SK-N-MC (cell line): Measurements from ENCODE around the gene NFYB.

Experiments used
- DNase-seq: peaks from one replicate; pipeline ENCODE4 v3.0.0-alpha.2; 2011; ENCODE audit warnings: low read depth, low spot score
- H3K27ac ChIP-seq: fragments of 200-600 bp; sonication (generic); 2 replicates; pipeline ENCODE4 v1.5.1; 2016; ENCODE audit warnings: mixed run types
- H3K36me3 ChIP-seq: fragments of 200-600 bp; sonication (generic); 2 replicates; pipeline ENCODE4 v1.6.1; 2017; ENCODE audit warnings: antibody characterized with exemption, low read length, mixed read lengths; ENCODE audit not compliant: insufficient read depth
- H3K4me3 ChIP-seq: fragments of 200-600 bp; sonication (generic); 2 replicates; pipeline ENCODE4 v1.5.1; 2016
- H3K9ac ChIP-seq: fragments of 200-600 bp; sonication (generic); 2 replicates; pipeline ENCODE4 v1.8.0; 2017; ENCODE audit warnings: mixed run types, mixed read lengths; ENCODE audit not compliant: insufficient read length
- H3K9me3 ChIP-seq: fragments of 200-600 bp; sonication (generic); 2 replicates; pipeline ENCODE4 v1.6.1; 2017; ENCODE audit warnings: low read depth, mild to moderate bottlenecking, antibody characterized with exemption, low read length, moderate library complexity, mixed read lengths
- EZH2 ChIP-seq: fragments of 200-600 bp; sonication (generic); IDR thresholded peaks from one replicate; pipeline ENCODE4 v1.6.1; 2017; ENCODE audit warnings: antibody characterized with exemption
- FOXP2 ChIP-seq: optimal IDR thresholded peaks from 2 replicates; pipeline ENCODE3; 2011; ENCODE audit warnings: mild to moderate bottlenecking, moderate library complexity; ENCODE audit not compliant: insufficient read depth; ENCODE audit errors: extremely low read length, control extremely low read depth
- POLR2AphosphoS5 ChIP-seq: IDR thresholded peaks from 2 replicates; pipeline ENCODE4 v1.6.1; 2012; ENCODE audit warnings: mild to moderate bottlenecking, low read depth, low read length, borderline replicate concordance

NFYB gene

DNA sequence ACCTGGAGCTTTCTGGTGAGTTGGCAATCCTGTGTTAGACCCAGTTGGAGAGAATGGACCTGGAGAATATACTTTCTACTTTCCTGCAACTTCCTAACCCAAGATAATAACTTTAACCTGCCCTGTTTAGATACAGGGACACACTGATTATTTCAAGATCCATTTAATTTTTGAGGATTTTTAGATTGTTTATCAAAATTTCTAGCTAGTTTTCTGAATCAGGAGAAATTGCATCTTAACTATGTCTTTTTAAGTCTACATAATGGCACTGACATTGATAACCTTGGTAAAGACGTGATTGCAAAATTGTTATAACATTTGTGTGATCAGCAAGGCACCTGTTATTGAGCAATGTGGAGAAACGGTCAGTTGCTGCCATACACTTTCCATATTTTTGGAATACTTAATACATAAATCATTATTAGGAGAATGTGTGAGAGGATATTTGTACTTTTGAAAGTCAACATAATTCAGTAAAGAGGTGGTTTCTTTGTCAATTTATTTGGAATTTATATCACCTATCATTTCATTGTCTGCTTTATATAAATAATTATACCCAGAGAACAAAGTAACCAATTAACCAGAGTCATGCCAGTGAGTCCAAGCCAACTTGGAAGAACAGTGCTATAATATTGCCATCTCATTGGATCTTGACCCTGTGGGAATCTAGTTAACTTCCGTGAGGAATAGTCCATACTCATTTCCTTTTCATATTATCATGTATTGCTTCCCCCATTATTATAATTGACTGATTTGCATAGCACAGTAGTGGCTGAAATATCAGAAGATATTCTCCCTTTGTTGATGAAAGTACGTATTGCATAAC lies 28.4 kb downstream of the NFYB start:
- TF ChIP-seq POLR2AphosphoS5: no peak
- TF ChIP-seq FOXP2: no peak
- no peak for TF ChIP-seq EZH2
- no peaks in the 10 kb centered on the region for H3K9me3 ChIP-seq

DNA sequence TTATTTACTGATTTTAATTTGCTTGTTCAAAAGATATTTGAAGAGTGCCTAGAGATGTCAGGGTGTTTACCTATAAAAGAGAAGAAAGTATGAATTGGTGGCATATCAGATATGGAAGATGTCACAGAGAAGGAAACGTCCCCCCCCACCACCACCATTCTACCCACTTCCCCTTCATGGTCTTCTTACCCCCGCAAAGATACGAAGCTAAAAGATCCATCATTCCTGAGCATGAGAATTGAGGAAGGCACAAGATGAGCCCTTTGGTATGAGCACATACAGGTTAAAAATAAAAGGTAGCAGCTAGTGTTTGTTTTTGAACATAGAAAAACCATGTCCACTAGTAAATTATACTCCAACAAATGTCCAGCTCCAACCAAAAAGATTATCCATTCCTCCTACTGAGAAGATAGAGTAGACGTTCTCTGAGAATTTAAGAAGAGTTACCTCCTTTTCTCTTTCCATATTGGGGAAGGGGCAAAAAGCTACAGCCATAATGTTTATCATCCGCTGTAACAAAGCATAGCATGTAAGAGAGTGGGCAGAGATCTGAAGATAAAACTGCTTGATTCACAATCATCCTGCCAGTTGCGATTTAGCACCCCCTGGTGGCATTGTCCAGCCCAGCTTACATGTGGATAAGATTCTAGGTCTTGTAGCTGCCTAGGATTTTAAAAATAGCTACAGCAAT lies 29.1 kb downstream of the NFYB start:
- H3K4me3 ChIP-seq: no peak overlapping the region
- DNase-seq: peak; percentile 77
- TF ChIP-seq EZH2 (no peak), FOXP2 (no peak), POLR2AphosphoS5 (no peak)
- no peaks in the 10 kb centered on the region for H3K36me3 ChIP-seq
- H3K9me3 ChIP-seq: no peaks in the 10 kb centered on the region
- H3K27ac ChIP-seq: no peak overlapping the region
- no peak overlapping the region for H3K9ac ChIP-seq

More for the DNA sequence above, 28.4 kb downstream of the NFYB start:
- Histone ChIP-seq H3K9ac (no peak overlapping the region), H3K4me3 (no peak overlapping the region), H3K36me3 (peaks cover 4% of the 10 kb centered on the region), H3K27ac (0 out of 2 replicates have a peak overlapping the region, but pooled peaks have one; percentile 17)
- DNase-seq: no peak

DNA sequence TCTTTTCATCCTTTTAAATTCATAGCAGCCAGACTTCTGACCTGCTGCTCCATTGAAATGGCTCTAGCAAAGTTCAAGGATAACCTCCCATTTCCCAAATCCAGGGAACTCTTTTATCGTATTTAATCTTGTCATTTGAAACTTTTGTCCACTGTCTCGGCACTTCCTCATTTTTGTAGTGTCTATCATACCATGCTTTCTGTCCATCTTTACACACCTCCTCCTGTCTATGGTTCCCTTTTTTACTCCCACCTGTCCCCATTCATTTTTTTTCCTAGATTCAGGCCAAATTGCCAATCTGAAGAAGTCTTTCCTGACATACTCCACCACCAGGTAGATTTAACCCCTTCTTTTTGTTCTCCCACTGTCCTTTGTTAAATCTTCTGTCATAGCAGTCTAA lies 31.0 kb downstream of the NFYB start:
- no peak overlapping the region for H3K27ac ChIP-seq
- DNase-seq: no peak
- no peak for TF ChIP-seq FOXP2
- TF ChIP-seq EZH2: no peak
- TF ChIP-seq POLR2AphosphoS5: no peak
- no peak overlapping the region for H3K4me3 ChIP-seq
- 0 out of 2 replicates have a peak, but pooled peaks cover 6% of the 10 kb centered on the region for H3K36me3 ChIP-seq
- H3K9ac ChIP-seq: no peak overlapping the region
- H3K9me3 ChIP-seq: no peaks in the 10 kb centered on the region

DNA sequence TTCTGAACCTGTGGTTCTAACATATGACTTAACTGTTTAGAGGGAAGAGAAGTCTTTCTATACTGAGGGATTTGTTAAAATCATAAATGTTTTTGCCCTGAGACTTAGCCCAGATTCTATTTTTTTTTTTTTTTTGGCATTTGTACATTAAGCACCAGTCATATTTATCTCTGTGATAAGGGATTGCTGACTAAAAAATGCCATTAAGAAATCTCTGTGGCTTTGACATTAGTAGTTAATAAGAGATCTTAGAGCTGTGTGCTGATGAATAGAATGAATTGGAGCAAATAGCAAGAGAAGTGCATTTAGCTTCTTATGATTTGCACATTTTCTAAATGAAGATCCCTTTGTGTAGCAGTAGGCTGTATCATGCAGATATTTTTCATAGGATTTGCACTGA lies 32.5 kb downstream of the NFYB start:
- Histone ChIP-seq H3K4me3 (no peak overlapping the region), H3K9me3 (no peaks in the 10 kb centered on the region), H3K36me3 (peaks cover 6% of the 10 kb centered on the region; the same call in 1 of the 2 replicates), H3K27ac (no peak overlapping the region), H3K9ac (no peak overlapping the region)
- DNase-seq: no peak
- no peak for TF ChIP-seq POLR2AphosphoS5
- no peak for TF ChIP-seq EZH2
- TF ChIP-seq FOXP2: no peak

DNA sequence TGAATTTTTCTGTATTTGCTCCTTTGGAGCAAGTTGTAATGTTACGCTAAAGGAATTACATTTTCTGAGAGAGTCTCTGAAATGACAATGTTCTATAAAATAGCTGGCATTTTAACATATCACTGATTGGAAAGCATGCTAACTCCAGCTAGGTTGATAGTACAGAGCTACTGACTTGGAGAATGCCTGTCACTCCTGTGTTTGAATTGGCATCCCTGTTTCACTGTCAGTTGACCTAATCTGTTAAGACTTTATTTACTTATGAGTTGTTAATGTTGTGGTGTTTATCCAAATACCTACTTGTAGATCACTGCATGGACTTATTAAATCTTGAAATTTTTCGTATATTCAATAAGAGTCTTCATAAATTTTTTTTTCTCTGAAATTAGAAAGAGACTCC lies 40.1 kb downstream of the NFYB start:
- Histone ChIP-seq H3K9ac (no peak overlapping the region), H3K9me3 (no peaks in the 10 kb centered on the region), H3K4me3 (no peak overlapping the region), H3K36me3 (peaks cover 39% of the 10 kb centered on the region), H3K27ac (no peak overlapping the region)
- no peak for DNase-seq
- no peak for TF ChIP-seq EZH2
- TF ChIP-seq FOXP2: no peak
- TF ChIP-seq POLR2AphosphoS5: no peak

DNA sequence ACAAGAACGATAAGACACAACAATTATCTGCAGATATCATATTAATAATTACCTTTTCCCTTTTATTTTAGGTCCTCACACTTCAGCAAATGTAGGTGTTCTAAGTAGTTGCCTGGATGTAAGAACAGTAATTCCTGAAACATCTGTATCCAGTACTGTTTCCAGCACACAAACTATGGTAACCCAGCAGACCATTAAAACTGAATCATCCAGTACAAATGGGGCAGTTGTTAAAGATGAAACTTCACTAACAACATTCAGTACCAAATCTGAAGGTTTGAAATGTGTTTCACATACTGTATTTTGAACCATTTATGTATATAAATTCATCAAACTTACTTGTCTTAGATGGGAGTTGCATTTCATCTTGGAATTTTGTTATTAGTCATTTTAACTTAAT lies 42.7 kb downstream of the NFYB start:
- no peak overlapping the region for H3K4me3 ChIP-seq
- no peak overlapping the region for H3K27ac ChIP-seq
- no peak for DNase-seq
- no peak overlapping the region for H3K9ac ChIP-seq
- no peaks in the 10 kb centered on the region for H3K9me3 ChIP-seq
- TF ChIP-seq FOXP2: no peak
- TF ChIP-seq EZH2: no peak
- TF ChIP-seq POLR2AphosphoS5: no peak
- H3K36me3 ChIP-seq: peaks cover 36% of the 10 kb centered on the region

DNA sequence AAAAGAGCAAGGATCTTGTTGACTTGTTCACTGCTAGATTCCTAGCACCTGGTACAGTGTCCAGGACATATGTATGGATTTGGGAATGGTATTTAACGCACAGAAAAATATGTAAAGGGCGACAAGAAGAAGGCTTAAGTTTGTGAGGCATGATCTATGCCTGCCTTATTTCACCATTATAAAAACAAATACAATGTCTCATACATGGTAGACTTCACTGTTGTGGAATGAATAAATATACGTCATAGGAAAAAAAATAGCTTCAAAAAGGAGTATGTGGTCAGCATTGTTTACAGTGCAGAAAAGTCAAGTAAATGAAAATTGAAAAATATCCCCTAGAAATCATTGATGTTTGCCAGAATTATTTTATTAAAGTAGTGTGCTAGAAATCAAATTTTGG lies 43.7 kb downstream of the NFYB start:
- Histone ChIP-seq H3K36me3 (peaks cover 37% of the 10 kb centered on the region), H3K9ac (no peak overlapping the region), H3K27ac (no peak overlapping the region), H3K4me3 (no peak overlapping the region), H3K9me3 (no peaks in the 10 kb centered on the region)
- TF ChIP-seq EZH2 (no peak), POLR2AphosphoS5 (no peak), FOXP2 (no peak)
- DNase-seq: no peak

DNA sequence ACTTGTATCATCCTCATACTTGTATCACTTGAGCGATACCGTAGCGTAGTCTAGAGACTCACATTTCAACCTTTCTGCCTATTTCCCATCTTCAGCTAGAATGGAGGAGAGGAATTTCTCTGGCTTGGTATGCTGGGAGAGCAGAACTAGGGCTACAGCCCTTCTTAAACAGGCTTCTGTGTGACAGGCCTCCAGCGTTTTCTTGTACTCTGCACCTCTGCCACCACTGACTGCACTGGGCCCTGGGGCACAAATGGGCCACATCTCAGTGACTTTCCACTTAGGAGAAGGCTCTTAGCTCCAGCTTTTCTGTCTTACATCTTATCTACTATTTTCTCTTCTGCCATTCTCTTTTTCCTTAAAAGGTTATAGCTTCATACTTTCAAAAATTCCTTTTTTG lies 46.9 kb downstream of the NFYB start:
- H3K27ac ChIP-seq: no peak overlapping the region
- H3K36me3 ChIP-seq: peaks cover 31% of the 10 kb centered on the region

More for the DNA sequence above, 46.9 kb downstream of the NFYB start:
- DNase-seq: no peak
- TF ChIP-seq EZH2 (no peak), POLR2AphosphoS5 (no peak), FOXP2 (no peak)
- Histone ChIP-seq H3K9ac (no peak overlapping the region), H3K9me3 (no peaks in the 10 kb centered on the region), H3K4me3 (no peak overlapping the region)
